HepG2 (cell line): ENCODE data around the gene SYCP2. TPM values are rescaled to one million over a fixed set of nuclear protein-coding genes. Genes with fewer than 3 reads are reported as not detected.

Experiments
- ATAC-seq: fragments of 200-7000 bp; cut with Tn5 transposase; 3 replicates; pipeline ENCODE4 v1.9.1; 2020; ENCODE audit warnings: mild to moderate bottlenecking, moderate library complexity
- BruUV-seq: library from RNA; stranded (reverse); fragments of 400-500 nt; replicated peaks from 2 replicates; lab custom pipeline; 2021; lab: Mats Ljungman, UMichigan
- CTCF ChIA-PET: fragments of 300-600 bp; formaldehyde crosslinking; extraction: SDS; loops from one replicate; lab custom pipeline; 2021; ENCODE audit warnings: low total read pairs, inconsistent platforms, low intra/inter-chr PET ratio; lab: Yijun Ruan, JAX
- POLR2A ChIA-PET: fragments of 350-600 bp; sonication (Branson Sonifier 250); formaldehyde crosslinking; loops from one replicate; lab custom pipeline; 2020; ENCODE audit warnings: antibody characterized with exemption, inconsistent platforms; lab: Yijun Ruan, JAX
- DNase-seq: peaks from one replicate; pipeline ENCODE4 v3.0.0-alpha.2; 2015; ENCODE audit warnings: low spot score
- FAIRE-seq: peaks from 3 replicates; lab custom pipeline; 2011; peaks lifted over from hg19 to GRCh38; lab: Jason Lieb, UNC
- H2AFZ ChIP-seq: one replicate; pipeline ENCODE4 v1.6.1; 2011; ENCODE audit warnings: low read length, inconsistent platforms
- H3K27ac ChIP-seq: fragments of 300-600 bp; 3 replicates; pipeline ENCODE4 v1.8.0; 2011; ENCODE audit warnings: mixed run types, mild to moderate bottlenecking, mixed read lengths, low read length, inconsistent platforms; ENCODE audit not compliant: insufficient read depth; ENCODE audit errors: extremely low read length
- H3K27me3 ChIP-seq, 2 experiments: fragments of 200-600 bp in 1 of 2; 2 replicates in 1 of 2; 3 replicates in 1 of 2; pipeline versions ENCODE4 v1.6.0 to v1.8.0; 2011; ENCODE audit warnings: low read length in 2 of 2, mild to moderate bottlenecking in 2 of 2, moderate library complexity in 2 of 2, inconsistent platforms in 1 of 2; ENCODE audit not compliant: insufficient read depth in 2 of 2, control insufficient read depth in 1 of 2
- H3K36me3 ChIP-seq, 2 experiments: fragments of 200-600 bp in 1 of 2; replicated peaks in 1 of 2; 2 replicates in 1 of 2; 3 replicates in 1 of 2; pipeline versions ENCODE4 v1.5.1 to v1.8.0; 2011; ENCODE audit warnings: low read length in 2 of 2, inconsistent platforms in 1 of 2; ENCODE audit not compliant: insufficient read depth in 2 of 2, control insufficient read depth in 1 of 2
- H3K4me1 ChIP-seq: 2 replicates; pipeline ENCODE4 v1.5.1; 2012; ENCODE audit warnings: low read length, inconsistent platforms; ENCODE audit not compliant: insufficient read depth
- H3K4me2 ChIP-seq: 2 replicates; pipeline ENCODE4 v1.6.0; 2011; ENCODE audit warnings: low read depth, low read length, inconsistent platforms
- H3K4me3 ChIP-seq, 3 experiments: fragments of 200-600 bp in 1 of 3; sonication (generic), shearing (Covaris generic) in 1 of 3; replicated peaks in 1 of 3; 2 replicates each; pipeline ENCODE4 v1.5.1; 2011 to 2016; ENCODE audit warnings: low read length in 3 of 3, inconsistent platforms in 2 of 3, low read depth in 2 of 3, mild to moderate bottlenecking in 2 of 3, control low read depth in 1 of 3, mixed read lengths in 1 of 3; ENCODE audit not compliant: insufficient read depth in 1 of 3
- H3K79me2 ChIP-seq: one replicate; pipeline ENCODE4 v1.6.1; 2011; ENCODE audit warnings: low read length, inconsistent platforms; ENCODE audit not compliant: insufficient read depth
- H3K9ac ChIP-seq: 2 replicates; pipeline ENCODE4 v1.6.0; 2011; ENCODE audit warnings: mild to moderate bottlenecking, low read depth, low read length, inconsistent platforms; ENCODE audit not compliant: insufficient read depth
- H3K9me3 ChIP-seq: 2 replicates; pipeline ENCODE4 v1.5.1; 2012; ENCODE audit warnings: mild to moderate bottlenecking, low read length
- H4K20me1 ChIP-seq: 2 replicates; pipeline ENCODE4 v1.6.0; 2011; ENCODE audit warnings: inconsistent platforms, mild to moderate bottlenecking, low read length, moderate library complexity; ENCODE audit not compliant: insufficient read depth
- GPN1 ChIP-seq: sonication (generic); formaldehyde crosslinking; IDR thresholded peaks from 2 replicates; pipeline ENCODE4 v1.5.1; 2020; ENCODE audit warnings: missing genetic modification reagents, borderline replicate concordance
- JUNB ChIP-seq: sonication (generic); formaldehyde crosslinking; IDR thresholded peaks from 2 replicates; pipeline ENCODE4 v1.8.0; 2022; ENCODE audit warnings: missing genetic modification reagents, mild to moderate bottlenecking, borderline replicate concordance
- PHB2 ChIP-seq: fragments of 450-650 bp; IDR thresholded peaks from 2 replicates; pipeline ENCODE4 v1.6.1; 2018; ENCODE audit not compliant: partially characterized antibody
- SIX1 ChIP-seq: sonication (generic); formaldehyde crosslinking; IDR thresholded peaks from 2 replicates; pipeline ENCODE4 v1.4.0; 2020; ENCODE audit warnings: missing genetic modification reagents, borderline replicate concordance
- ZNF496 ChIP-seq: sonication (generic); formaldehyde crosslinking; IDR thresholded peaks from 2 replicates; pipeline ENCODE4 v1.8.1; 2023; ENCODE audit warnings: mild to moderate bottlenecking, moderate library complexity, missing genetic modification reagents; ENCODE audit not compliant: insufficient replicate concordance
- ZNF619 ChIP-seq: sonication (generic); formaldehyde crosslinking; IDR thresholded peaks from 2 replicates; pipeline ENCODE4 v1.4.0; 2020; ENCODE audit warnings: mild to moderate bottlenecking, missing genetic modification reagents
- ZNF713 ChIP-seq: sonication (generic); formaldehyde crosslinking; IDR thresholded peaks from 2 replicates; pipeline ENCODE4 v1.4.0; 2020; ENCODE audit warnings: mild to moderate bottlenecking, missing genetic modification reagents
- WGBS: methylation state at CpG from one replicate; pipeline ENCODE4 v1.1.6; 2017; ENCODE audit warnings: low lambda C conversion rate; 5-methylcytosine and 5-hydroxymethylcytosine counted together
- in situ Hi-C: cut with HindIII; loops from 2 replicates; pipeline ENCODE4 v1.10.0; 2017; ENCODE audit warnings: low pct_unique_long_range_greater_than_20kb; ENCODE audit not compliant: extremely low pct_ligation_motif_present
- intact Hi-C: fragments of 100-400 bp; cut with micrococcal nuclease; formaldehyde crosslinking; loops from one replicate; pipeline ENCODE4 v1.10.0; 2022; ENCODE audit not compliant: unreplicated experiment
- polyA plus RNA-seq, 8 experiments: library from polyadenylated mRNA; depleted of rRNA in 3 of 8; stranded (reverse) in 7 of 8; unstranded in 1 of 8; fragments of >200 nt; fragmentation: Illumina TruSeq in 4 of 8; extraction: Trizol in 4 of 8; gene quantifications; 2 replicates each; pipeline versions ENCODE4 v1.2.1 to v1.2.3, GENCODE V29; 2011 to 2016; ENCODE audit warnings: low read depth in 4 of 8, missing spikeins in 1 of 8, mixed read lengths in 1 of 8; ENCODE audit not compliant: insufficient read depth in 1 of 8
- total RNA-seq, 5 experiments: library from RNA; depleted of rRNA; stranded (reverse); fragments of >200 nt; fragmentation: Illumina TruSeq; extraction: Trizol; gene quantifications; 2 replicates each; pipeline ENCODE4 v1.2.3, GENCODE V29; 2016; ENCODE audit warnings: low read depth in 1 of 5
- TF ChIP-seq, protein P1 (sequence below): sonication (generic); formaldehyde crosslinking; IDR thresholded peaks from 2 replicates; pipeline ENCODE4 v1.8.0; 2022; ENCODE audit warnings: low read depth, missing genetic modification reagents
- TF ChIP-seq, protein P2 (sequence below): IDR thresholded peaks from 2 replicates; pipeline ENCODE4 v1.6.1; 2016; ENCODE audit warnings: missing compliant biosample characterization, missing genetic modification reagents, borderline replicate concordance
- TF ChIP-seq, protein P3 (sequence below): IDR thresholded peaks from 2 replicates; pipeline ENCODE4 v1.6.1; 2012; ENCODE audit warnings: low read depth, low read length, improper control_type of control experiment
- TF ChIP-seq, protein P4 (sequence below): IDR thresholded peaks from 2 replicates; pipeline ENCODE4 v1.4.0; 2020; ENCODE audit warnings: mild to moderate bottlenecking, missing genetic modification reagents

Gene SYCP2
- total and polyA plus RNA-seq, 2 of the 13 experiments (the other 11 are each of a cell fraction or from before 2014, with no cell fraction given), result 0.07 to 0.24 TPM

DNA sequence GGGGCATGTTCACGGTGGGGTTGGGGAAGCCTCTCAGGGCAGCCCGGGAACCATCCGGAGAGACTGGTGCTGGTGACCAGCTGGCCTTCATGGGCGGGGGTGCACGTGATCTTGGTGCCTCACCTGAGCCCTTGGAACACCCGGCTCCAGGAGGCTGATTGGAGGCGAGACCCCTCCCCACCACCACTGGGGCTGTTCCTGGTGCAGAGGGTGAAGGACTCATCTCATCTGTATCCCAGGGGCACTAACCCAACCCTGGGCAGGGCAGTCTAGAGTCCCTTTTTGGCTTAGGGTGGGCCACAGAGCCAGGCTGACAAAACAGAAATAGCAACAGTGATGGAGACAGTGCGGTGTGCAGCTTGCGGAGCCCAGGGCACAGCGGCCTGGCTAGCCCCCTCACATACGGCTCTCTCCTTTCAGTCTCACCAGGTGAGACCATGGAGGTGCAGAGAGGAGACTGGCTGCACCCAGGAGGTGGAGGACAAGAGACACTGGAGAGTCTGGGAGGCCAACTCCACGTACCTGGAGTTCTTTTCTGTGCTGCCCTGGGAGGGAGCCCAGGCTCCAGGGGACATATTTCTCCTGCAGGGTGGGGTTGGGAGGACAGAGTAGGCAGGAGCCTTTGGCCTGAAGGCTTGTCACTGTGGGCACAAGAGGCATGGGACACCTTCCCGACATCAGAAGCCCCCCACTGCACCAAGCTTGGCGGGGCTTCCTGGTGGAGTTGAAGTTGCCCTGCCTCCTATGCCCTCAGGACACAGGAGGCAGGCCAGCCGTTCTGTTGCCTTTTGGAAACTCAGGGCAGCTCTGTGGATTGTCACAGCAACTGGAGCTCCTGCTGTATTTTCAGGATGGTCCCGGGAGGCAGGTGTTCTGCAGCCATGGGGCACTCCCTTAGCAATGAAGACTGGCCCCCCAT is 106.0 kb downstream of the SYCP2 start:
- no peak for FAIRE-seq
- WGBS, result 17% methylated on average over 14 of the region's 16 CpGs
- Histone ChIP-seq H2AFZ (no peak overlapping the region), H4K20me1 (no peaks in the 10 kb centered on the region; the same call in 1 of the 2 replicates), H3K36me3 (no peaks in the 10 kb centered on the region), H3K9ac (no peak overlapping the region), H3K9me3 (no peaks in the 10 kb centered on the region), H3K79me2 (no peaks in the 10 kb centered on the region), H3K27ac (no peak overlapping the region), H3K4me1 (no peaks in the 10 kb centered on the region), H3K4me3 (no peak overlapping the region), H3K4me2 (no peak overlapping the region)
- in situ Hi-C loops (no loop called here), intact Hi-C loops (no loop called here)
- ChIA-PET POLR2A (no interaction called here), CTCF (no interaction called here)
- TF ChIP-seq ZNF619 (CRISPR knock-in tag) (no peak), ZNF713 (no peak), ZNF496 (CRISPR knock-in tag) (no peak), GPN1 (CRISPR knock-in tag) (no peak), PHB2 (no peak), SIX1 (CRISPR knock-in tag) (no peak), JUNB (CRISPR knock-in tag) (no peak)
- TF ChIP-seq, protein P1, sequence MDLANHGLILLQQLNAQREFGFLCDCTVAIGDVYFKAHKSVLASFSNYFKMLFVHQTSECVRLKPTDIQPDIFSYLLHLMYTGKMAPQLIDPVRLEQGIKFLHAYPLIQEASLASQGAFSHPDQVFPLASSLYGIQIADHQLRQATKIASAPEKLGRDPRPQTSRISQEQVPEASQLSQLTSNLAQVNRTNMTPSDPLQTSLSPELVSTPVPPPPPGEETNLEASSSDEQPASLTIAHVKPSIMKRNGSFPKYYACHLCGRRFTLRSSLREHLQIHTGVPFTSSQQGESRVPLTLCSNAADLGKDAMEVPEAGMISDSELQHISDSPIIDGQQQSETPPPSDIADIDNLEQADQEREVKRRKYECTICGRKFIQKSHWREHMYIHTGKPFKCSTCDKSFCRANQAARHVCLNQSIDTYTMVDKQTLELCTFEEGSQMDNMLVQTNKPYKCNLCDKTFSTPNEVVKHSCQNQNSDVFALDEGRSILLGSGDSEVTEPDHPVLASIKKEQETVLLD (CRISPR knock-in tag), result no peak
- TF ChIP-seq, protein P2, sequence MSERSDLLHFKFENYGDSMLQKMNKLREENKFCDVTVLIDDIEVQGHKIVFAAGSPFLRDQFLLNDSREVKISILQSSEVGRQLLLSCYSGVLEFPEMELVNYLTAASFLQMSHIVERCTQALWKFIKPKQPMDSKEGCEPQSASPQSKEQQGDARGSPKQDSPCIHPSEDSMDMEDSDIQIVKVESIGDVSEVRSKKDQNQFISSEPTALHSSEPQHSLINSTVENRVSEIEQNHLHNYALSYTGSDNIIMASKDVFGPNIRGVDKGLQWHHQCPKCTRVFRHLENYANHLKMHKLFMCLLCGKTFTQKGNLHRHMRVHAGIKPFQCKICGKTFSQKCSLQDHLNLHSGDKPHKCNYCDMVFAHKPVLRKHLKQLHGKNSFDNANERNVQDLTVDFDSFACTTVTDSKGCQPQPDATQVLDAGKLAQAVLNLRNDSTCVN (CRISPR knock-in tag), result no peak
- TF ChIP-seq, protein P3, sequence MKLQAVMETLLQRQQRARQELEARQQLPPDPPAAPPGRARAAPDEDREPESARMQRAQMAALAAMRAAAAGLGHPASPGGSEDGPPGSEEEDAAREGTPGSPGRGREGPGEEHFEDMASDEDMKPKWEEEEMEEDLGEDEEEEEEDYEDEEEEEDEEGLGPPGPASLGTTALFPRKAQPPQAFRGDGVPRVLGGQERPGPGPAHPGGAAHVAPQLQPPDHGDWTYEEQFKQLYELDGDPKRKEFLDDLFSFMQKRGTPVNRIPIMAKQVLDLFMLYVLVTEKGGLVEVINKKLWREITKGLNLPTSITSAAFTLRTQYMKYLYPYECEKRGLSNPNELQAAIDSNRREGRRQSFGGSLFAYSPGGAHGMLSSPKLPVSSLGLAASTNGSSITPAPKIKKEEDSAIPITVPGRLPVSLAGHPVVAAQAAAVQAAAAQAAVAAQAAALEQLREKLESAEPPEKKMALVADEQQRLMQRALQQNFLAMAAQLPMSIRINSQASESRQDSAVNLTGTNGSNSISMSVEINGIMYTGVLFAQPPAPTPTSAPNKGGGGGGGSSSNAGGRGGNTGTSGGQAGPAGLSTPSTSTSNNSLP, result no peak
- TF ChIP-seq, protein P4, sequence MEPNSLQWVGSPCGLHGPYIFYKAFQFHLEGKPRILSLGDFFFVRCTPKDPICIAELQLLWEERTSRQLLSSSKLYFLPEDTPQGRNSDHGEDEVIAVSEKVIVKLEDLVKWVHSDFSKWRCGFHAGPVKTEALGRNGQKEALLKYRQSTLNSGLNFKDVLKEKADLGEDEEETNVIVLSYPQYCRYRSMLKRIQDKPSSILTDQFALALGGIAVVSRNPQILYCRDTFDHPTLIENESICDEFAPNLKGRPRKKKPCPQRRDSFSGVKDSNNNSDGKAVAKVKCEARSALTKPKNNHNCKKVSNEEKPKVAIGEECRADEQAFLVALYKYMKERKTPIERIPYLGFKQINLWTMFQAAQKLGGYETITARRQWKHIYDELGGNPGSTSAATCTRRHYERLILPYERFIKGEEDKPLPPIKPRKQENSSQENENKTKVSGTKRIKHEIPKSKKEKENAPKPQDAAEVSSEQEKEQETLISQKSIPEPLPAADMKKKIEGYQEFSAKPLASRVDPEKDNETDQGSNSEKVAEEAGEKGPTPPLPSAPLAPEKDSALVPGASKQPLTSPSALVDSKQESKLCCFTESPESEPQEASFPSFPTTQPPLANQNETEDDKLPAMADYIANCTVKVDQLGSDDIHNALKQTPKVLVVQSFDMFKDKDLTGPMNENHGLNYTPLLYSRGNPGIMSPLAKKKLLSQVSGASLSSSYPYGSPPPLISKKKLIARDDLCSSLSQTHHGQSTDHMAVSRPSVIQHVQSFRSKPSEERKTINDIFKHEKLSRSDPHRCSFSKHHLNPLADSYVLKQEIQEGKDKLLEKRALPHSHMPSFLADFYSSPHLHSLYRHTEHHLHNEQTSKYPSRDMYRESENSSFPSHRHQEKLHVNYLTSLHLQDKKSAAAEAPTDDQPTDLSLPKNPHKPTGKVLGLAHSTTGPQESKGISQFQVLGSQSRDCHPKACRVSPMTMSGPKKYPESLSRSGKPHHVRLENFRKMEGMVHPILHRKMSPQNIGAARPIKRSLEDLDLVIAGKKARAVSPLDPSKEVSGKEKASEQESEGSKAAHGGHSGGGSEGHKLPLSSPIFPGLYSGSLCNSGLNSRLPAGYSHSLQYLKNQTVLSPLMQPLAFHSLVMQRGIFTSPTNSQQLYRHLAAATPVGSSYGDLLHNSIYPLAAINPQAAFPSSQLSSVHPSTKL (CRISPR knock-in tag), result no peak
- TF ChIP-seq, all 625 proteins: peak for 0
- no TSS peak for BruUV-seq
- peaks cover 16 to 38% of the 10 kb centered on the region in 2 experiments for H3K27me3 ChIP-seq
- ATAC-seq, result no peak
- no peak for DNase-seq
